ENCODE results near the gene RIMKLB.

Gene RIMKLB

DNA sequence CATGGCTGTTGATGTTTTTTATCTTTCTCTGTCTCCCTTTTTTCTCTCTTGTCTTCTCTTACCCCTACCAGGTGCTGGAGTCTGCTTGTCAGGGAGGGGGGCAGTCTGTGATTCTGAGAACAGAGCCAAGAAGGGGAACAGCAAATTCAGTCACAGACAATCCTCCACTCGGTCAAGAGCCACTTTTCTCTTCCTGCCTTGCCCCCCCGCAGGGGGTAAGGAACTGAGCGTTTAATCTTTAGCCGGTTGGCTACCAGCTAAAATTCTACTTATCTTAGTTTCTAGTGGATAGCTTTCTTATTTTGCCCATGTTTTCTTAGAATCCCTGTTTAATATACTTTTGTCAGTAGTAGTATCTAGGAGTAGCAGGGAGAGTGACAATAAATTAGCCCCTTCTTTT is 1.9 kb downstream of the RIMKLB start:
- H3K9me3 ChIP-seq (ENCODE audit: severe bottlenecking), result no peaks in the 10 kb centered on the region

GRCh38 chr12:8701046-8701660 is 3.4 kb downstream of the RIMKLB start:
- DNase-seq, result no peak
- Histone ChIP-seq H3K4me3 (ENCODE audit: low read depth, low read length) (no peak overlapping the region), H3K27ac (no peak overlapping the region), H3K9me3 (ENCODE audit: severe bottlenecking) (no peaks in the 10 kb centered on the region), H3K27me3 (ENCODE audit: insufficient read depth, low read depth, severe bottlenecking) (no peaks in the 10 kb centered on the region), H3K36me3 (peaks cover 17% of the 10 kb centered on the region)
- TF ChIP-seq, protein P1, sequence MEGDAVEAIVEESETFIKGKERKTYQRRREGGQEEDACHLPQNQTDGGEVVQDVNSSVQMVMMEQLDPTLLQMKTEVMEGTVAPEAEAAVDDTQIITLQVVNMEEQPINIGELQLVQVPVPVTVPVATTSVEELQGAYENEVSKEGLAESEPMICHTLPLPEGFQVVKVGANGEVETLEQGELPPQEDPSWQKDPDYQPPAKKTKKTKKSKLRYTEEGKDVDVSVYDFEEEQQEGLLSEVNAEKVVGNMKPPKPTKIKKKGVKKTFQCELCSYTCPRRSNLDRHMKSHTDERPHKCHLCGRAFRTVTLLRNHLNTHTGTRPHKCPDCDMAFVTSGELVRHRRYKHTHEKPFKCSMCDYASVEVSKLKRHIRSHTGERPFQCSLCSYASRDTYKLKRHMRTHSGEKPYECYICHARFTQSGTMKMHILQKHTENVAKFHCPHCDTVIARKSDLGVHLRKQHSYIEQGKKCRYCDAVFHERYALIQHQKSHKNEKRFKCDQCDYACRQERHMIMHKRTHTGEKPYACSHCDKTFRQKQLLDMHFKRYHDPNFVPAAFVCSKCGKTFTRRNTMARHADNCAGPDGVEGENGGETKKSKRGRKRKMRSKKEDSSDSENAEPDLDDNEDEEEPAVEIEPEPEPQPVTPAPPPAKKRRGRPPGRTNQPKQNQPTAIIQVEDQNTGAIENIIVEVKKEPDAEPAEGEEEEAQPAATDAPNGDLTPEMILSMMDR (IDR thresholded peaks at IDR 0.05; ENCODE audit: low read depth, low read length), result no peak

More for the DNA sequence above, 1.9 kb downstream of the RIMKLB start:
- TF ChIP-seq, protein P1 (IDR thresholded peaks at IDR 0.05; ENCODE audit: low read depth, low read length), result no peak
- Histone ChIP-seq H3K4me3 (ENCODE audit: low read depth, low read length) (no peak overlapping the region), H3K36me3 (peaks cover 17% of the 10 kb centered on the region), H3K27ac (no peak overlapping the region), H3K27me3 (ENCODE audit: insufficient read depth, low read depth, severe bottlenecking) (no peaks in the 10 kb centered on the region)
- DNase-seq, result peak; percentile 28

DNA sequence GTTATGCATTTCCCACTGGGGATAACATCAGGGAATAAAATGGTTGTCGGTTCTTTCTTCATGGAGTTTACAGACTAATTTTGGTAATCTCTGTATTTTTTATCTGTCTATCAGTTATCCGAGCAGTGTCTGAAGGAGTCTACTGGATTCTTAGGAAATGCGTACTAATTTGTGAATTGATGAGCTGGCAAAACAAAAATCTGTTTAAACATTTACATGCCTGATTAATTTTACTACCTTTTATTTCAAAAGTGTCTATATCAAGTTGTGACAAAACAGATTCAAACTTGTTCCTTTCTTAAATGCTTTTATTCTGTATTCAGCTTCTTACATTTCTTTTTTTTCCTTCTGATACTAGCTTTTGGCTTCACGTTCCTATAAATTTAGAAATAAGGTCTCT is 4.4 kb downstream of the RIMKLB start:
- H3K27ac ChIP-seq, result no peak overlapping the region
- peaks cover 17% of the 10 kb centered on the region for H3K36me3 ChIP-seq
- H3K4me3 ChIP-seq (ENCODE audit: low read depth, low read length), result no peak overlapping the region
- no peak for DNase-seq
- no peaks in the 10 kb centered on the region for H3K27me3 ChIP-seq (ENCODE audit: insufficient read depth, low read depth, severe bottlenecking)
- H3K9me3 ChIP-seq (ENCODE audit: severe bottlenecking), result no peaks in the 10 kb centered on the region
- TF ChIP-seq, protein P1 (IDR thresholded peaks at IDR 0.05; ENCODE audit: low read depth, low read length), result no peak

GRCh38 chr12:8709124-8709830 is 11.5 kb downstream of the RIMKLB start:
- Histone ChIP-seq H3K9me3 (ENCODE audit: severe bottlenecking) (no peaks in the 10 kb centered on the region), H3K4me3 (ENCODE audit: low read depth, low read length) (no peak overlapping the region), H3K36me3 (peaks cover 6% of the 10 kb centered on the region), H3K27ac (no peak overlapping the region), H3K27me3 (ENCODE audit: insufficient read depth, low read depth, severe bottlenecking) (no peaks in the 10 kb centered on the region)
- DNase-seq, result no peak
- TF ChIP-seq, protein P1 (IDR thresholded peaks at IDR 0.05; ENCODE audit: low read depth, low read length), result no peak

DNA sequence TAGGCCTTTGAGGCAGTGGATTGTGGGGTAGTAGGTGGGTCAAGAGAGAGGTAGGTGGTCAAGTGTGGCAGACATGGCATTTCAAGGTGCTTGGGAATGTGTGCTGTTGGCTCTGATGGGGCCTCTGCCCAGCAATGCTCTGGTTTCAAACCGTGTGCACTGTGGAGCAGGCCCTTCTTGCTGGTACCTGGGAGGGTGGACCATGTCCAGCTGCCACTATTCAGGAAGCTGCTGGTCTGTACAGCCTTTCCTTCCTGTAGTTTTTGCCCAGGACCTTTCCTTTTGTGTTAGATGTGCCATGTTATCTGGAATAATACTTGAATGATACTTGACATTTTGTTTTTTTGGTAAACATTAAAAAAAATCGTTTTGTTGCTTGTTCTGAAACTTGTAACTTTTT is 14.8 kb downstream of the RIMKLB start:
- no peak for DNase-seq
- Histone ChIP-seq H3K27me3 (ENCODE audit: insufficient read depth, low read depth, severe bottlenecking) (no peaks in the 10 kb centered on the region), H3K4me3 (ENCODE audit: low read depth, low read length) (no peak overlapping the region), H3K36me3 (peaks cover 18% of the 10 kb centered on the region), H3K27ac (no peak overlapping the region), H3K9me3 (ENCODE audit: severe bottlenecking) (no peaks in the 10 kb centered on the region)
- TF ChIP-seq, protein P1 (IDR thresholded peaks at IDR 0.05; ENCODE audit: low read depth, low read length), result no peak

Data from WERI-Rb-1 (cell line).